DND-41 (cell line): ENCODE data around the gene GJB6.

Experiments
- ATAC-seq: fragments of 200-7000 bp; cut with Tn5 transposase; 3 replicates; pipeline ENCODE4 v1.9.1; 2021; ENCODE audit warnings: low read depth; ENCODE audit not compliant: insufficient read depth
- DNase-seq: peaks from one replicate; pipeline ENCODE4 v3.0.0-alpha.2; 2020
- H2AFZ ChIP-seq: 2 replicates; pipeline ENCODE4 v1.6.0; 2012; ENCODE audit warnings: low read depth, low read length
- H3K27ac ChIP-seq: 2 replicates; pipeline ENCODE4 v1.5.1; 2012; ENCODE audit warnings: low read length, inconsistent platforms
- H3K27me3 ChIP-seq: fragments of 200-600 bp; sonication (generic); 2 replicates; pipeline ENCODE4 v1.6.0; 2012; ENCODE audit warnings: low read length, mild to moderate bottlenecking, inconsistent platforms; ENCODE audit not compliant: insufficient read depth, poor library complexity
- H3K36me3 ChIP-seq: 2 replicates; pipeline ENCODE4 v1.5.1; 2012; ENCODE audit warnings: low read length, inconsistent platforms; ENCODE audit not compliant: insufficient read depth
- H3K4me1 ChIP-seq: 2 replicates; pipeline ENCODE4 v1.5.1; 2012; ENCODE audit warnings: mild to moderate bottlenecking, low read length; ENCODE audit not compliant: insufficient read depth
- H3K4me2 ChIP-seq: 2 replicates; pipeline ENCODE4 v1.6.0; 2012; ENCODE audit warnings: mild to moderate bottlenecking, moderate library complexity, low read length, inconsistent platforms; ENCODE audit not compliant: insufficient read depth
- H3K4me3 ChIP-seq, 2 experiments: fragments of 200-600 bp in 1 of 2; shearing (Covaris generic) in 1 of 2; 2 replicates each; pipeline ENCODE4 v1.5.1; 2012 to 2016; ENCODE audit warnings: inconsistent platforms in 2 of 2, low read length in 2 of 2, mild to moderate bottlenecking in 2 of 2, low read depth in 1 of 2, moderate library complexity in 1 of 2
- H3K79me2 ChIP-seq: 2 replicates; pipeline ENCODE4 v1.6.0; 2012; ENCODE audit warnings: low read length, inconsistent platforms; ENCODE audit not compliant: insufficient read depth
- H3K9ac ChIP-seq: 2 replicates; pipeline ENCODE4 v1.6.0; 2012; ENCODE audit warnings: low read depth, mild to moderate bottlenecking, inconsistent platforms, low read length, moderate library complexity
- H3K9me3 ChIP-seq: 2 replicates; pipeline ENCODE4 v1.5.1; 2012; ENCODE audit warnings: low read length, moderate library complexity, mild to moderate bottlenecking, inconsistent platforms; ENCODE audit not compliant: insufficient read depth, severe bottlenecking
- H4K20me1 ChIP-seq: 2 replicates; pipeline ENCODE4 v1.6.0; 2012; ENCODE audit warnings: low read length; ENCODE audit not compliant: insufficient read depth
- CTCF ChIP-seq: IDR thresholded peaks from 2 replicates; pipeline ENCODE4 v1.5.1; 2012; ENCODE audit warnings: borderline replicate concordance, low read length, moderate library complexity, mild to moderate bottlenecking; ENCODE audit not compliant: poor library complexity, severe bottlenecking; ENCODE audit errors: extremely low read depth
- EZH2 ChIP-seq: IDR thresholded peaks from 3 replicates; pipeline ENCODE4 v1.6.1; 2012; ENCODE audit warnings: borderline replicate concordance, low read depth, mild to moderate bottlenecking, moderate library complexity, low read length, inconsistent platforms; ENCODE audit not compliant: severe bottlenecking

The GJB6 gene

GRCh38 chr13:20190076-20190475, 42.0 kb downstream of the GJB6 start:
- Histone ChIP-seq H3K79me2 (no peaks in the 10 kb centered on the region), H3K9ac (no peak overlapping the region), H3K4me3 (no peak overlapping the region), H3K4me1 (peaks cover 11% of the 10 kb centered on the region), H4K20me1 (no peaks in the 10 kb centered on the region; the same call in 1 of the 2 replicates), H3K27ac (no peak overlapping the region), H3K27me3 (peaks cover 44% of the 10 kb centered on the region), H3K4me2 (no peak overlapping the region), H3K36me3 (no peaks in the 10 kb centered on the region), H2AFZ (no peak overlapping the region), H3K9me3 (no peaks in the 10 kb centered on the region)
- no peak for TF ChIP-seq EZH2
- no peak for TF ChIP-seq CTCF
- DNase-seq: no peak
- no peak for ATAC-seq

- H3K4me2 ChIP-seq: no peak overlapping the region
- peaks cover 32% of the 10 kb centered on the region for H3K27me3 ChIP-seq
- ATAC-seq: no peak
- H3K36me3 ChIP-seq: no peaks in the 10 kb centered on the region
- no peak for TF ChIP-seq CTCF
- no peak for TF ChIP-seq EZH2
- DNase-seq: no peak
- H4K20me1 ChIP-seq: no peaks in the 10 kb centered on the region; the same call in 1 of the 2 replicates
- H3K4me1 ChIP-seq: peaks cover 9% of the 10 kb centered on the region
- H3K9ac ChIP-seq: no peak overlapping the region
- H3K4me3 ChIP-seq: no peak overlapping the region
- no peak overlapping the region for H3K27ac ChIP-seq
- H3K9me3 ChIP-seq: no peaks in the 10 kb centered on the region
- H2AFZ ChIP-seq: no peak overlapping the region
- no peaks in the 10 kb centered on the region for H3K79me2 ChIP-seq
Measured at GRCh38 chr13:20188667-20189553, 43.2 kb downstream of the GJB6 start.

GRCh38 chr13:20186771-20187170, 45.3 kb downstream of the GJB6 start:
- ATAC-seq (no peak), DNase-seq (no peak)

More at GRCh38 chr13:20186771-20187170, 45.3 kb downstream of the GJB6 start:
- H3K9ac ChIP-seq: no peak overlapping the region
- no peak overlapping the region for H3K4me2 ChIP-seq
- no peaks in the 10 kb centered on the region for H3K36me3 ChIP-seq
- H3K27ac ChIP-seq: no peak overlapping the region
- H2AFZ ChIP-seq: no peak overlapping the region
- H3K4me1 ChIP-seq: no peaks in the 10 kb centered on the region
- no peaks in the 10 kb centered on the region; the same call in 1 of the 2 replicates for H4K20me1 ChIP-seq
- H3K79me2 ChIP-seq: no peaks in the 10 kb centered on the region
- H3K27me3 ChIP-seq: peaks cover 11% of the 10 kb centered on the region
- no peaks in the 10 kb centered on the region for H3K9me3 ChIP-seq
- TF ChIP-seq CTCF: no peak
- no peak overlapping the region for H3K4me3 ChIP-seq
